Stomach (tissue), 9 donors: ENCODE measurements around the gene AGAP2. TPM values are rescaled to one million over a fixed set of nuclear protein-coding genes. Genes with fewer than 3 reads are reported as not detected.

Source experiments
- DNase-seq, 2 donors: peaks; one replicate each; pipeline versions ENCODE4 v3.0.0 to v3.0.0-alpha.2; 2013 to 2019
- H3K27ac ChIP-seq, 5 donors: fragments of 200-600 bp in 4 of 5; sonication (generic) in 4 of 5; one replicate each; pipeline ENCODE4 v1.5.1; 2013 to 2019; ENCODE audit warnings: mild to moderate bottlenecking in 1 of 5, moderate library complexity in 1 of 5
- H3K27me3 ChIP-seq, 3 donors: fragments of 200-600 bp; sonication (generic); one replicate each; pipeline ENCODE4 v1.5.1; 2017 to 2019; ENCODE audit warnings: mixed run types in 1 of 3
- H3K36me3 ChIP-seq, 4 donors: fragments of 200-600 bp; sonication (generic); 1 replicate in 3 of 4; 2 replicates in 1 of 4; pipeline ENCODE4 v1.5.1; 2016 to 2019
- H3K4me1 ChIP-seq, 4 donors: fragments of 200-600 bp; sonication (generic); one replicate each; pipeline ENCODE4 v1.5.1; 2016 to 2019
- H3K4me3 ChIP-seq, 4 donors: fragments of 200-600 bp; sonication (generic) in 3 of 4; one replicate each; pipeline ENCODE4 v1.5.1; 2016 to 2019; ENCODE audit warnings: mild to moderate bottlenecking in 1 of 4
- H3K9me3 ChIP-seq, 4 donors: fragments of 200-600 bp; sonication (generic); one replicate each; pipeline ENCODE4 v1.5.1; 2016 to 2019
- EP300 ChIP-seq: sonication (generic); formaldehyde crosslinking; IDR thresholded peaks from one replicate; pipeline ENCODE4 v1.6.1; 2017; ENCODE audit warnings: antibody characterized with exemption
- POLR2A ChIP-seq, 4 donors: fragments of 450-650 bp; IDR thresholded peaks; one replicate each; pipeline ENCODE4 v1.6.1; 2016; ENCODE audit warnings: antibody characterized with exemption in 4 of 4, control low read depth in 2 of 4, mild to moderate bottlenecking in 1 of 4, moderate library complexity in 1 of 4
- POLR2AphosphoS5 ChIP-seq, 3 donors: sonication (generic); formaldehyde crosslinking; IDR thresholded peaks; one replicate each; pipeline ENCODE4 v1.6.1; 2016; ENCODE audit warnings: antibody characterized with exemption in 3 of 3
- WGBS, 5 donors: extraction: QIAGEN DNeasy Blood & Tissue Kit in 3 of 5; methylation state at CpG; one replicate each; pipeline versions ENCODE4 v1.1.5 to v1.1.7; 2013 to 2018; 5-methylcytosine and 5-hydroxymethylcytosine counted together
- intact Hi-C: fragments of 100-400 bp; cut with DNase I; formaldehyde crosslinking; loops from one replicate; pipeline ENCODE4 v1.15.1; 2023; ENCODE audit warnings: low total_unique reads
- polyA plus RNA-seq, 3 donors: library from polyadenylated mRNA; stranded (reverse); fragments of 200-250 nt; gene quantifications; one replicate each; pipeline ENCODE4 v1.2.3, GENCODE V29; 2013
- total RNA-seq, 5 donors: library from RNA; depleted of rRNA; stranded (reverse); fragments of >200 nt; gene quantifications; one replicate each; pipeline versions ENCODE4 v1.1.0 to v1.2.3, GENCODE V29; 2014 to 2016
- TF ChIP-seq, protein P1 (sequence below), 7 experiments: fragments of 450-650 bp in 4 of 7; fragments of 200-600 bp in 3 of 7; sonication (generic) in 3 of 7; IDR thresholded peaks; one replicate each; pipeline ENCODE4 v1.5.1; 2016 to 2019; ENCODE audit warnings: antibody characterized with exemption in 7 of 7, control low read depth in 2 of 7, mild to moderate bottlenecking in 1 of 7
- donor health status: healthy with polysubstance abuse.
- donor health status: Bipolar disorder and iron deficiency.
- donor health status: healthy.

AGAP2 gene
- total and polyA plus RNA-seq, 8 donors: under 0.01 to 5.7 (median 0.68) TPM; not detected in 1

GRCh38 chr12:57761391-57761998, 23.0 kb upstream of the AGAP2 start:
- no peak overlapping the region for H3K27ac ChIP-seq
- 86 to 96% (median 94%) methylated on average over 4 of the region's 4 CpGs for WGBS, 5 donors
- H3K4me3 ChIP-seq: no peak overlapping the region
- peaks cover 7 to 20% (median 19%) of the 10 kb centered on the region in 4 donors for H3K36me3 ChIP-seq
- no peak for DNase-seq
- TF ChIP-seq POLR2A (IDR thresholded peaks at IDR 0.05) (no peak), POLR2AphosphoS5 (IDR thresholded peaks at IDR 0.05) (no peak), EP300 (no peak)
- TF ChIP-seq, protein P1, sequence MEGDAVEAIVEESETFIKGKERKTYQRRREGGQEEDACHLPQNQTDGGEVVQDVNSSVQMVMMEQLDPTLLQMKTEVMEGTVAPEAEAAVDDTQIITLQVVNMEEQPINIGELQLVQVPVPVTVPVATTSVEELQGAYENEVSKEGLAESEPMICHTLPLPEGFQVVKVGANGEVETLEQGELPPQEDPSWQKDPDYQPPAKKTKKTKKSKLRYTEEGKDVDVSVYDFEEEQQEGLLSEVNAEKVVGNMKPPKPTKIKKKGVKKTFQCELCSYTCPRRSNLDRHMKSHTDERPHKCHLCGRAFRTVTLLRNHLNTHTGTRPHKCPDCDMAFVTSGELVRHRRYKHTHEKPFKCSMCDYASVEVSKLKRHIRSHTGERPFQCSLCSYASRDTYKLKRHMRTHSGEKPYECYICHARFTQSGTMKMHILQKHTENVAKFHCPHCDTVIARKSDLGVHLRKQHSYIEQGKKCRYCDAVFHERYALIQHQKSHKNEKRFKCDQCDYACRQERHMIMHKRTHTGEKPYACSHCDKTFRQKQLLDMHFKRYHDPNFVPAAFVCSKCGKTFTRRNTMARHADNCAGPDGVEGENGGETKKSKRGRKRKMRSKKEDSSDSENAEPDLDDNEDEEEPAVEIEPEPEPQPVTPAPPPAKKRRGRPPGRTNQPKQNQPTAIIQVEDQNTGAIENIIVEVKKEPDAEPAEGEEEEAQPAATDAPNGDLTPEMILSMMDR (IDR thresholded peaks at IDR 0.05): no peak
- peaks cover 24 to 32% (median 29%) of the 10 kb centered on the region in 4 donors for H3K4me1 ChIP-seq
- intact Hi-C loops: no loop called here
- H3K9me3 ChIP-seq: no peaks in the 10 kb centered on the region
- peaks cover 10 to 60% (median 27%) of the 10 kb centered on the region in 3 donors for H3K27me3 ChIP-seq

GRCh38 chr12:57760347-57760982, 21.9 kb upstream of the AGAP2 start:
- intact Hi-C loops: no loop called here
- no peaks in the 10 kb centered on the region for H3K9me3 ChIP-seq
- peaks cover 7 to 50% (median 16%) of the 10 kb centered on the region in 3 donors for H3K27me3 ChIP-seq
- DNase-seq: no peak
- TF ChIP-seq EP300: no peak
- no peak for TF ChIP-seq POLR2A (IDR thresholded peaks at IDR 0.05)
- no peak for TF ChIP-seq POLR2AphosphoS5 (IDR thresholded peaks at IDR 0.05)
- TF ChIP-seq, protein P1 (IDR thresholded peaks at IDR 0.05): no peak
- no peak overlapping the region for H3K27ac ChIP-seq
- 91 to 95% (median 94%) methylated on average over 3 of the region's 3 CpGs for WGBS, 5 donors
- peaks cover 7 to 20% (median 19%) of the 10 kb centered on the region in 4 donors for H3K36me3 ChIP-seq
- H3K4me3 ChIP-seq: no peak overlapping the region
- H3K4me1 ChIP-seq: peaks cover 22 to 30% (median 27%) of the 10 kb centered on the region in 4 donors

- Histone ChIP-seq H3K36me3 (peaks cover 7 to 20% (median 19%) of the 10 kb centered on the region in 4 donors), H3K27ac (no peak overlapping the region), H3K4me3 (no peak overlapping the region), H3K27me3 (peaks cover 0 to 40% (median 6%) of the 10 kb centered on the region in 3 donors), H3K9me3 (no peaks in the 10 kb centered on the region), H3K4me1 (peaks cover 12 to 23% (median 21%) of the 10 kb centered on the region in 4 donors)
- peak in 1 of 2 donors; percentile 71 for DNase-seq
- intact Hi-C loops: no loop called here
- TF ChIP-seq, protein P1 (IDR thresholded peaks at IDR 0.05): peak in 3 of 7 experiments; percentile 11 to 42 (median 28)
- no peak for TF ChIP-seq EP300
- 30 to 44% (median 33%) methylated on average over 3 of the region's 3 CpGs for whole genome bisulfite sequencing, 5 donors
Observed at GRCh38 chr12:57759360-57759980, 20.9 kb upstream of the AGAP2 start.

- peaks cover 11 to 25% (median 23%) of the 10 kb centered on the region in 4 donors for H3K4me1 ChIP-seq
- intact Hi-C loops: no loop called here
- TF ChIP-seq POLR2AphosphoS5 (IDR thresholded peaks at IDR 0.05): no peak
- TF ChIP-seq POLR2A (IDR thresholded peaks at IDR 0.05): no peak
- TF ChIP-seq EP300: no peak
- TF ChIP-seq, protein P1 (IDR thresholded peaks at IDR 0.05): no peak
- no peaks in the 10 kb centered on the region for H3K9me3 ChIP-seq
- no peak for DNase-seq
- peaks cover 0 to 33% (median 0%) of the 10 kb centered on the region in 3 donors for H3K27me3 ChIP-seq
- no peak overlapping the region for H3K27ac ChIP-seq
- H3K36me3 ChIP-seq: peaks cover 7 to 20% (median 19%) of the 10 kb centered on the region in 4 donors
- WGBS, 5 donors: 92 to 93% (median 93%) methylated on average over 21 to 25 of the region's 25 CpGs
- no peak overlapping the region for H3K4me3 ChIP-seq
Observed at GRCh38 chr12:57758552-57759359, 20.2 kb upstream of the AGAP2 start.
